ENCODE data around the gene SPATA3. TPM values are rescaled to one million over a fixed set of nuclear protein-coding genes. Genes with fewer than 3 reads are reported as not detected.

The SPATA3 gene
- total RNA-seq, 6 experiments from 2014 or later = not detected

- Mint-ChIP-seq H3K27ac (no peak overlapping the region), H3K4me3 (no peak overlapping the region)
These were observed 45.0 kb upstream of the SPATA3 start for GRCh38 chr2:230950874-230951339.

GRCh38 chr2:230951396-230951795 lies 44.5 kb upstream of the SPATA3 start:
- Mint-ChIP-seq H3K36me3 (ENCODE audit: low read depth) (no peaks in the 10 kb centered on the region), H3K4me3 (no peak overlapping the region), H3K27me3 (ENCODE audit: insufficient read depth) (peaks cover 33% of the 10 kb centered on the region), H3K27ac (no peak overlapping the region), H3K4me1 (ENCODE audit: low read depth) (no peaks in the 10 kb centered on the region), H3K9me3 (no peaks in the 10 kb centered on the region)
- no peak for TF ChIP-seq CTCF (IDR thresholded peaks at IDR 0.05)
- no peak for DNase-seq

More at GRCh38 chr2:230950874-230951339, 45.0 kb upstream of the SPATA3 start:
- Mint-ChIP-seq H3K4me1 (ENCODE audit: low read depth) (no peaks in the 10 kb centered on the region), H3K9me3 (no peaks in the 10 kb centered on the region), H3K36me3 (ENCODE audit: low read depth) (no peaks in the 10 kb centered on the region), H3K27me3 (ENCODE audit: insufficient read depth) (peaks cover 31% of the 10 kb centered on the region)
- TF ChIP-seq CTCF (IDR thresholded peaks at IDR 0.05) = no peak
- DNase-seq = no peak

- H3K27ac Mint-ChIP-seq = no peak overlapping the region
- TF ChIP-seq CTCF (IDR thresholded peaks at IDR 0.05) = no peak
- no peak overlapping the region for H3K4me3 Mint-ChIP-seq
- H3K9me3 Mint-ChIP-seq = no peaks in the 10 kb centered on the region
- no peaks in the 10 kb centered on the region for H3K36me3 Mint-ChIP-seq (ENCODE audit: low read depth)
- DNase-seq = no peak
- peaks cover 40% of the 10 kb centered on the region for H3K27me3 Mint-ChIP-seq (ENCODE audit: insufficient read depth)
- H3K4me1 Mint-ChIP-seq (ENCODE audit: low read depth) = peaks cover 7% of the 10 kb centered on the region
These were observed 43.5 kb upstream of the SPATA3 start for GRCh38 chr2:230952226-230952956.

GRCh38 chr2:230953845-230954244 lies 42.1 kb upstream of the SPATA3 start:
- no peak overlapping the region for H3K4me3 Mint-ChIP-seq
- no peak for TF ChIP-seq CTCF (IDR thresholded peaks at IDR 0.05)
- H3K4me1 Mint-ChIP-seq (ENCODE audit: low read depth) = peaks cover 13% of the 10 kb centered on the region
- H3K9me3 Mint-ChIP-seq = no peaks in the 10 kb centered on the region
- no peaks in the 10 kb centered on the region for H3K36me3 Mint-ChIP-seq (ENCODE audit: low read depth)
- H3K27ac Mint-ChIP-seq = no peak overlapping the region
- peaks cover 49% of the 10 kb centered on the region for H3K27me3 Mint-ChIP-seq (ENCODE audit: insufficient read depth)
- no peak for DNase-seq

- Mint-ChIP-seq H3K27ac (no peak overlapping the region), H3K36me3 (ENCODE audit: low read depth) (no peaks in the 10 kb centered on the region), H3K9me3 (no peaks in the 10 kb centered on the region), H3K4me1 (ENCODE audit: low read depth) (peaks cover 13% of the 10 kb centered on the region), H3K27me3 (ENCODE audit: insufficient read depth) (peaks cover 52% of the 10 kb centered on the region), H3K4me3 (no peak overlapping the region)
- TF ChIP-seq CTCF (IDR thresholded peaks at IDR 0.05) = no peak
- DNase-seq = no peak
These were observed 41.2 kb upstream of the SPATA3 start for GRCh38 chr2:230954746-230955145.
